HCT116 (cell line): Measurements from ENCODE around the gene NTSR2. TPM values are rescaled to one million over a fixed set of nuclear protein-coding genes. Genes with fewer than 3 reads are reported as not detected.

Experiments
- ATAC-seq: fragments of 200-7000 bp; cut with Tn5 transposase; 2 replicates; pipeline ENCODE4 v1.9.1; 2020; ENCODE audit warnings: mild to moderate bottlenecking, moderate library complexity
- BruUV-seq: library from RNA; stranded (reverse); fragments of 400-500 nt; replicated peaks from 2 replicates; lab custom pipeline; 2021; lab: Mats Ljungman, UMichigan
- CTCF ChIA-PET: fragments of 300-600 bp; sonication (Branson Sonifier 250); formaldehyde crosslinking; loops from one replicate; lab custom pipeline; 2021; ENCODE audit warnings: antibody characterized with exemption; lab: Charles Lee
- POLR2A ChIA-PET: fragments of 300-600, 350-600 bp; sonication (Branson Sonifier 250); formaldehyde crosslinking; loops from one replicate; lab custom pipeline; 2021; ENCODE audit warnings: antibody characterized with exemption; lab: Charles Lee
- RAD21 ChIA-PET, 2 experiments: fragments of 300-600 bp; sonication (Branson Sonifier 250); formaldehyde crosslinking; loops; one replicate each; lab custom pipeline; 2023; ENCODE audit warnings: low total read pairs in 2 of 2; ENCODE audit not compliant: uncharacterized antibody in 2 of 2, unreplicated experiment in 2 of 2, low non-redundant PET in 1 of 2; lab: Charles Lee
- DNase-seq: peaks from one replicate; pipeline ENCODE4 v3.0.0-alpha.2; 2010; ENCODE audit warnings: low read depth, low spot score
- H2AFZ ChIP-seq: fragments of 200-600 bp; shearing (Covaris generic), sonication (generic); 2 replicates; pipeline ENCODE4 v1.6.1; 2017; ENCODE audit warnings: low read depth, mixed run types, mixed read lengths, antibody characterized with exemption, low read length; ENCODE audit not compliant: poor library complexity, severe bottlenecking
- H3K27ac ChIP-seq: 2 replicates; pipeline ENCODE4 v1.5.1; 2012; ENCODE audit warnings: low read depth, low read length
- H3K27me3 ChIP-seq: fragments of 200-600 bp; sonication (generic); 2 replicates; pipeline ENCODE4 v1.6.1; 2016; ENCODE audit warnings: mixed run types, low read length, mixed read lengths; ENCODE audit not compliant: insufficient read depth
- H3K36me3 ChIP-seq, 2 experiments: fragments of 200-500 bp in 1 of 2; fragments of 200-600 bp in 1 of 2; sonication (Bioruptor generic) in 1 of 2; sonication (generic) in 1 of 2; 2 replicates each; pipeline versions ENCODE4 v1.5.1 to v1.6.1; 2014 to 2016; ENCODE audit warnings: low read length in 2 of 2, inconsistent platforms in 1 of 2, mixed read lengths in 1 of 2, mixed run types in 1 of 2; ENCODE audit not compliant: insufficient read depth in 2 of 2, control insufficient read depth in 1 of 2
- H3K4me1 ChIP-seq, 2 experiments: fragments of 200-600 bp in 1 of 2; sonication (generic) in 1 of 2; 2 replicates each; pipeline versions ENCODE4 v1.5.1 to v1.6.1; 2012 to 2017; ENCODE audit warnings: low read length in 2 of 2, inconsistent platforms in 1 of 2, mild to moderate bottlenecking in 1 of 2, mixed read lengths in 1 of 2, mixed run types in 1 of 2, moderate library complexity in 1 of 2; ENCODE audit not compliant: insufficient read depth in 2 of 2, control insufficient read depth in 1 of 2
- H3K4me2 ChIP-seq: fragments of 200-600 bp; sonication (generic); 2 replicates; pipeline ENCODE4 v1.6.1; 2017; ENCODE audit warnings: mixed run types, low read length, mixed read lengths
- H3K4me3 ChIP-seq, 2 experiments: fragments of 200-600 bp in 1 of 2; sonication (generic) in 1 of 2; replicated peaks in 1 of 2; 2 replicates each; pipeline ENCODE4 v1.5.1; 2011 to 2016; ENCODE audit warnings: low read length in 2 of 2, control low read depth in 1 of 2, low read depth in 1 of 2, mild to moderate bottlenecking in 1 of 2, mixed read lengths in 1 of 2, mixed run types in 1 of 2
- H3K79me2 ChIP-seq: fragments of 200-600 bp; sonication (generic); 2 replicates; pipeline ENCODE4 v1.6.1; 2017; ENCODE audit warnings: mild to moderate bottlenecking, mixed run types, low read length, moderate library complexity, mixed read lengths; ENCODE audit not compliant: insufficient read depth
- H3K9ac ChIP-seq: fragments of 200-600 bp; sonication (generic); 2 replicates; pipeline ENCODE4 v1.6.1; 2016; ENCODE audit warnings: low read length, mixed read lengths
- H3K9me2 ChIP-seq: fragments of 200-600 bp; sonication (generic), shearing (Covaris generic); 2 replicates; pipeline ENCODE4 v1.6.1; 2017; ENCODE audit warnings: mixed run types, mild to moderate bottlenecking, moderate library complexity; ENCODE audit not compliant: insufficient read depth
- H3K9me3 ChIP-seq, 2 experiments: fragments of 200-500 bp in 1 of 2; fragments of 200-600 bp in 1 of 2; sonication (Bioruptor generic) in 1 of 2; sonication (generic) in 1 of 2; 2 replicates each; pipeline ENCODE4 v1.6.1; 2014 to 2017; ENCODE audit warnings: low read length in 2 of 2, mixed read lengths in 2 of 2, inconsistent platforms in 1 of 2, low read depth in 1 of 2, mild to moderate bottlenecking in 1 of 2, mixed run types in 1 of 2, moderate library complexity in 1 of 2; ENCODE audit not compliant: control insufficient read depth in 1 of 2, insufficient read depth in 1 of 2
- H4K20me1 ChIP-seq: fragments of 200-600 bp; sonication (generic), shearing (Covaris generic); 2 replicates; pipeline ENCODE4 v1.6.1; 2017; ENCODE audit warnings: mixed run types, mild to moderate bottlenecking, moderate library complexity; ENCODE audit not compliant: insufficient read depth
- CTCF ChIP-seq, 3 experiments: fragments of 200-600 bp in 1 of 3; sonication (generic) in 1 of 3; IDR thresholded peaks in 2 of 3; conservative IDR thresholded peaks in 1 of 3; 2 replicates each; pipeline ENCODE4 v1.5.1; 2012 to 2017; ENCODE audit warnings: low read depth in 2 of 3, low read length in 2 of 3, antibody characterized with exemption in 1 of 3, borderline replicate concordance in 1 of 3, control low read depth in 1 of 3, mild to moderate bottlenecking in 1 of 3, mixed read lengths in 1 of 3, mixed run types in 1 of 3, moderate library complexity in 1 of 3; ENCODE audit not compliant: insufficient read depth in 1 of 3
- FOSL1 ChIP-seq: IDR thresholded peaks from 2 replicates; pipeline ENCODE4 v1.6.1; 2012; ENCODE audit warnings: low read depth
- SP1 ChIP-seq: IDR thresholded peaks from 2 replicates; pipeline ENCODE4 v1.6.1; 2012; ENCODE audit warnings: low read depth
- YY1 ChIP-seq: IDR thresholded peaks from 2 replicates; pipeline ENCODE4 v1.6.1; 2011; ENCODE audit warnings: low read length, low read depth, moderate library complexity, mild to moderate bottlenecking; ENCODE audit not compliant: insufficient replicate concordance; ENCODE audit errors: extremely low read depth
- ZFX ChIP-seq: fragments of 450-650 bp; IDR thresholded peaks from 2 replicates; pipeline ENCODE4 v1.6.1; 2017
- intact Hi-C: fragments of 100-400 bp; cut with micrococcal nuclease; formaldehyde crosslinking; loops from 2 replicates; pipeline ENCODE4 v1.10.0; 2022
- total RNA-seq: library from RNA; stranded (reverse); gene quantifications from one replicate; pipeline ENCODE4 v1.2.1, GENCODE V29; 2021; ENCODE audit not compliant: unreplicated experiment
- TF ChIP-seq, protein P1 (sequence below): IDR thresholded peaks from 2 replicates; pipeline ENCODE4 v1.6.1; 2012; ENCODE audit warnings: low read depth

The NTSR2 gene
- total RNA-seq, 1 experiment from 2014 or later = not detected

DNA sequence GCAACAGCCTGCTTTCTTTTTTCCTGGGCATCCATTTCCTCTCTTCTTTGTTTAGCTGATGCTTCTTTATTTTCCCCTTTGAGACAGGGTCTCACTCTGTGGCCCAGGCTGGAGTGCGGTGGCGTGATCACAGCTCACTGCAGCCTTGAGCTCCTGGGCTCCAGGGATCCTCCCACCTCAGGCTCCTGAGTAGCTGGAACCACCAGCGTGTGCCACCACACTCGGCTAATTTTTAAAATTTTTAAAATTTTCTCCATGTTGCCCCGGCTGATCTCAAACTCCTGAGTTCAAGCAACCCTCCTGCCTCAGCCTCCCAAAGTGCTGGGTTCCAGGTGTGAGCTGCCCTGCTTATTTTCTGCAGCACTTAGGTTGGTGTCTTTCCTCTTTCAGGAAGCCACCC lies 58.7 kb downstream of the NTSR2 start:
- Histone ChIP-seq H4K20me1 (no peaks in the 10 kb centered on the region), H3K9ac (no peak overlapping the region), H3K4me3 (no peak overlapping the region), H3K27ac (no peak overlapping the region), H3K9me2 (no peaks in the 10 kb centered on the region), H3K4me2 (no peak overlapping the region), H3K27me3 (no peaks in the 10 kb centered on the region), H2AFZ (no peak overlapping the region), H3K9me3 (no peaks in the 10 kb centered on the region), H3K4me1 (peaks cover 0 to 5% of the 10 kb centered on the region in 2 experiments; a peak in 2 of 4 replicates), H3K79me2 (no peaks in the 10 kb centered on the region), H3K36me3 (no peaks in the 10 kb centered on the region)
- intact Hi-C loops = no loop called here
- TF ChIP-seq, protein P1, sequence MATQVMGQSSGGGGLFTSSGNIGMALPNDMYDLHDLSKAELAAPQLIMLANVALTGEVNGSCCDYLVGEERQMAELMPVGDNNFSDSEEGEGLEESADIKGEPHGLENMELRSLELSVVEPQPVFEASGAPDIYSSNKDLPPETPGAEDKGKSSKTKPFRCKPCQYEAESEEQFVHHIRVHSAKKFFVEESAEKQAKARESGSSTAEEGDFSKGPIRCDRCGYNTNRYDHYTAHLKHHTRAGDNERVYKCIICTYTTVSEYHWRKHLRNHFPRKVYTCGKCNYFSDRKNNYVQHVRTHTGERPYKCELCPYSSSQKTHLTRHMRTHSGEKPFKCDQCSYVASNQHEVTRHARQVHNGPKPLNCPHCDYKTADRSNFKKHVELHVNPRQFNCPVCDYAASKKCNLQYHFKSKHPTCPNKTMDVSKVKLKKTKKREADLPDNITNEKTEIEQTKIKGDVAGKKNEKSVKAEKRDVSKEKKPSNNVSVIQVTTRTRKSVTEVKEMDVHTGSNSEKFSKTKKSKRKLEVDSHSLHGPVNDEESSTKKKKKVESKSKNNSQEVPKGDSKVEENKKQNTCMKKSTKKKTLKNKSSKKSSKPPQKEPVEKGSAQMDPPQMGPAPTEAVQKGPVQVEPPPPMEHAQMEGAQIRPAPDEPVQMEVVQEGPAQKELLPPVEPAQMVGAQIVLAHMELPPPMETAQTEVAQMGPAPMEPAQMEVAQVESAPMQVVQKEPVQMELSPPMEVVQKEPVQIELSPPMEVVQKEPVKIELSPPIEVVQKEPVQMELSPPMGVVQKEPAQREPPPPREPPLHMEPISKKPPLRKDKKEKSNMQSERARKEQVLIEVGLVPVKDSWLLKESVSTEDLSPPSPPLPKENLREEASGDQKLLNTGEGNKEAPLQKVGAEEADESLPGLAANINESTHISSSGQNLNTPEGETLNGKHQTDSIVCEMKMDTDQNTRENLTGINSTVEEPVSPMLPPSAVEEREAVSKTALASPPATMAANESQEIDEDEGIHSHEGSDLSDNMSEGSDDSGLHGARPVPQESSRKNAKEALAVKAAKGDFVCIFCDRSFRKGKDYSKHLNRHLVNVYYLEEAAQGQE = no peak
- TF ChIP-seq FOSL1 = no peak
- no peak for TF ChIP-seq SP1
- TF ChIP-seq ZFX = no peak
- ATAC-seq (no peak), DNase-seq (no peak)
- ChIA-PET CTCF (no interaction called here), RAD21 (no interaction called here), POLR2A (no interaction called here)
- BruUV-seq = no TSS peak

GRCh38 chr2:11610624-11611242 lies 59.3 kb downstream of the NTSR2 start:
- Histone ChIP-seq H3K4me3 (no peak overlapping the region), H3K27ac (no peak overlapping the region), H3K9ac (no peak overlapping the region), H3K4me2 (no peak overlapping the region), H3K79me2 (no peaks in the 10 kb centered on the region), H3K4me1 (peaks cover 0 to 5% of the 10 kb centered on the region in 2 experiments; a peak in 2 of 4 replicates), H3K36me3 (no peaks in the 10 kb centered on the region), H3K9me3 (no peaks in the 10 kb centered on the region), H4K20me1 (no peaks in the 10 kb centered on the region), H3K27me3 (no peaks in the 10 kb centered on the region), H2AFZ (no peak overlapping the region), H3K9me2 (no peaks in the 10 kb centered on the region)
- no peak for DNase-seq
- RAD21 ChIA-PET = no interaction called here
- ATAC-seq = no peak
- CTCF ChIA-PET = no interaction called here
- intact Hi-C loops = no loop called here
- POLR2A ChIA-PET = no interaction called here
- TF ChIP-seq CTCF (IDR thresholded peaks at IDR 0.05 in 2 of 3, conservative IDR thresholded peaks at IDR 0.05 in 1 of 3; ENCODE audit: borderline replicate concordance in 1 of 3, insufficient read depth in 1 of 3, low read depth in 2 of 3, low read length in 2 of 3) (no peak), YY1 (no peak)
- no TSS peak for BruUV-seq
